Liver (tissue), 9 donors: ENCODE results near the gene FBXL4. TPM values are rescaled to one million over a fixed set of nuclear protein-coding genes. Genes with fewer than 3 reads are reported as not detected.

ENCODE experiments used
- DNase-seq: peaks from one replicate; pipeline ENCODE4 v3.0.0-alpha.2; 2017; ENCODE audit warnings: low spot score
- H3K27ac ChIP-seq, 2 donors: one replicate each; pipeline ENCODE4 v1.7.0; 2013; ENCODE audit warnings: inconsistent platforms in 2 of 2, low read length in 2 of 2, control low read depth in 1 of 2, low read depth in 1 of 2, mild to moderate bottlenecking in 1 of 2
- H3K27me3 ChIP-seq, 4 donors: one replicate each; pipeline versions ENCODE4 v1.6.1 to v1.7.0; 2013; ENCODE audit warnings: low read length in 3 of 4, inconsistent platforms in 1 of 4, mild to moderate bottlenecking in 1 of 4, moderate library complexity in 1 of 4; ENCODE audit not compliant: control insufficient read depth in 4 of 4, insufficient read depth in 4 of 4
- H3K36me3 ChIP-seq, 4 donors: one replicate each; pipeline versions ENCODE4 v1.6.1 to v1.7.0; 2013; ENCODE audit warnings: low read length in 3 of 4, mild to moderate bottlenecking in 3 of 4, low read depth in 1 of 4, moderate library complexity in 1 of 4; ENCODE audit not compliant: control insufficient read depth in 4 of 4, insufficient read depth in 3 of 4
- H3K4me1 ChIP-seq, 4 donors: one replicate each; pipeline versions ENCODE4 v1.6.1 to v1.7.0; 2013; ENCODE audit warnings: low read length in 3 of 4, mild to moderate bottlenecking in 3 of 4, moderate library complexity in 1 of 4; ENCODE audit not compliant: control insufficient read depth in 4 of 4, insufficient read depth in 4 of 4
- H3K4me3 ChIP-seq, 3 donors: one replicate each; pipeline versions ENCODE4 v1.6.1 to v1.7.0; 2013; ENCODE audit warnings: low read length in 3 of 3, control low read depth in 1 of 3, low read depth in 1 of 3, mild to moderate bottlenecking in 1 of 3
- H3K9ac ChIP-seq, 2 donors: one replicate each; pipeline ENCODE4 v1.7.0; 2013; ENCODE audit warnings: low read length in 2 of 2, mild to moderate bottlenecking in 2 of 2, moderate library complexity in 2 of 2, control low read depth in 1 of 2, low read depth in 1 of 2
- H3K9me3 ChIP-seq, 4 donors: one replicate each; pipeline versions ENCODE4 v1.6.1 to v1.7.0; 2013; ENCODE audit warnings: low read length in 3 of 4; ENCODE audit not compliant: control insufficient read depth in 4 of 4
- CTCF ChIP-seq: fragments of 150-350 bp; IDR thresholded peaks from 2 replicates; pipeline ENCODE4 v1.5.1; 2017; ENCODE audit warnings: improper control_type of control experiment, low read depth, low read length; ENCODE audit not compliant: missing input control
- EGR1 ChIP-seq, 2 donors: IDR thresholded peaks; 2 replicates each; pipeline ENCODE4 v1.6.1; 2016 to 2018; ENCODE audit warnings: antibody characterized with exemption in 2 of 2, low read depth in 2 of 2
- FOXA1 ChIP-seq: IDR thresholded peaks from 2 replicates; pipeline ENCODE4 v1.6.1; 2016; ENCODE audit warnings: antibody characterized with exemption
- FOXA2 ChIP-seq: IDR thresholded peaks from 2 replicates; pipeline ENCODE4 v1.6.1; 2016; ENCODE audit warnings: antibody characterized with exemption
- GABPA ChIP-seq, 2 donors: IDR thresholded peaks in 1 of 2; conservative IDR thresholded peaks in 1 of 2; 2 replicates each; pipeline ENCODE4 v1.6.1; 2016; ENCODE audit warnings: antibody characterized with exemption in 2 of 2, mild to moderate bottlenecking in 1 of 2, moderate library complexity in 1 of 2
- HNF4A ChIP-seq, 2 donors: conservative IDR thresholded peaks; 2 replicates each; pipeline ENCODE4 v1.6.1; 2016; ENCODE audit warnings: antibody characterized with exemption in 2 of 2, mild to moderate bottlenecking in 2 of 2
- HNF4G ChIP-seq: IDR thresholded peaks from 2 replicates; pipeline ENCODE4 v1.6.1; 2016; ENCODE audit warnings: antibody characterized with exemption
- JUND ChIP-seq, 2 donors: IDR thresholded peaks; 2 replicates each; pipeline ENCODE4 v1.6.1; 2016; ENCODE audit warnings: antibody characterized with exemption in 2 of 2
- MAX ChIP-seq: IDR thresholded peaks from 2 replicates; pipeline ENCODE4 v1.6.1; 2016; ENCODE audit warnings: antibody characterized with exemption
- NR2F2 ChIP-seq: IDR thresholded peaks from 2 replicates; pipeline ENCODE4 v1.6.1; 2016; ENCODE audit warnings: antibody characterized with exemption
- RAD21 ChIP-seq, 2 donors: IDR thresholded peaks; 2 replicates each; pipeline ENCODE4 v1.6.1; 2016; ENCODE audit warnings: antibody characterized with exemption in 2 of 2, mild to moderate bottlenecking in 2 of 2
- RXRA ChIP-seq, 2 donors: IDR thresholded peaks; 2 replicates each; pipeline ENCODE4 v1.6.1; 2017 to 2018; ENCODE audit warnings: antibody characterized with exemption in 2 of 2, mild to moderate bottlenecking in 1 of 2
- SP1 ChIP-seq: IDR thresholded peaks from 2 replicates; pipeline ENCODE4 v1.6.1; 2018; ENCODE audit warnings: antibody characterized with exemption, mild to moderate bottlenecking
- TAF1 ChIP-seq: conservative IDR thresholded peaks from 2 replicates; pipeline ENCODE4 v1.6.1; 2016; ENCODE audit warnings: antibody characterized with exemption, mild to moderate bottlenecking
- YY1 ChIP-seq: IDR thresholded peaks from 2 replicates; pipeline ENCODE4 v1.6.1; 2016; ENCODE audit warnings: antibody characterized with exemption, mild to moderate bottlenecking
- WGBS: extraction: QIAGEN DNeasy Blood & Tissue Kit; methylation state at CpG from one replicate; pipeline ENCODE4 v1.1.7; 2013; 5-methylcytosine and 5-hydroxymethylcytosine counted together
- polyA plus RNA-seq, 2 donors: library from polyadenylated mRNA; stranded (reverse) in 1 of 2; unstranded in 1 of 2; fragments of 200-250 nt in 1 of 2; fragments of >200 nt in 1 of 2; fragmentation: Nextera tagmentation in 1 of 2; extraction: Ambion mirVana in 1 of 2; gene quantifications; one replicate each; pipeline versions ENCODE4 v1.2.1 to v1.2.3, GENCODE V29; 2013 to 2015
- total RNA-seq, 2 donors: library from RNA; depleted of rRNA; stranded (reverse); fragments of >200 nt; gene quantifications; one replicate each; pipeline ENCODE4 v1.2.3, GENCODE V29; 2014
- TF ChIP-seq, protein P1 (sequence below): IDR thresholded peaks from 2 replicates; pipeline ENCODE4 v1.6.1; 2016; ENCODE audit warnings: antibody characterized with exemption
- TF ChIP-seq, protein P2 (sequence below): IDR thresholded peaks from 2 replicates; pipeline ENCODE4 v1.6.1; 2016; ENCODE audit warnings: antibody characterized with exemption
- TF ChIP-seq, protein P3 (sequence below): IDR thresholded peaks from 2 replicates; pipeline ENCODE4 v1.6.1; 2016; ENCODE audit warnings: antibody characterized with exemption, mild to moderate bottlenecking
- donor health status: healthy.
- donor health status: healthy.
- donor health status: healthy.
- donor health status: healthy.
- donor health status: healthy.

The FBXL4 gene
- total and polyA plus RNA-seq, 4 donors, result 4.1 to 18.8 (median 14.0) TPM

- 13% methylated on average over 44 of the region's 44 CpGs for WGBS
- Histone ChIP-seq H3K9ac (no peak overlapping the region), H3K36me3 (no peaks in the 10 kb centered on the region), H3K4me1 (peaks cover 8 to 16% (median 11%) of the 10 kb centered on the region in 4 donors), H3K27me3 (peaks cover 0 to 32% (median 12%) of the 10 kb centered on the region in 4 donors), H3K27ac (no peak overlapping the region), H3K9me3 (peaks cover 0 to 2% (median 0%) of the 10 kb centered on the region in 4 donors), H3K4me3 (no peak overlapping the region)
- TF ChIP-seq HNF4G (no peak), YY1 (no peak)
- no peak for DNase-seq
Measured at GRCh38 chr6:98842342-98843180, 105.2 kb downstream of the FBXL4 start.

- Histone ChIP-seq H3K9ac (no peak overlapping the region), H3K9me3 (peaks cover 0 to 2% (median 0%) of the 10 kb centered on the region in 4 donors), H3K27me3 (peaks cover 0 to 33% (median 12%) of the 10 kb centered on the region in 4 donors), H3K4me1 (peaks cover 8 to 18% (median 13%) of the 10 kb centered on the region in 4 donors), H3K36me3 (no peaks in the 10 kb centered on the region), H3K4me3 (no peak overlapping the region), H3K27ac (no peak overlapping the region)
- WGBS, result 22% methylated on average over 9 of the region's 9 CpGs
- no peak for DNase-seq
- TF ChIP-seq NR2F2, result no peak
- no peak for TF ChIP-seq HNF4A (conservative IDR thresholded peaks at IDR 0.05)
- no peak for TF ChIP-seq TAF1
- TF ChIP-seq FOXA1, result no peak
- TF ChIP-seq YY1, result no peak
- TF ChIP-seq MAX, result no peak
- no peak for TF ChIP-seq JUND (IDR thresholded peaks at IDR 0.05)
- no peak for TF ChIP-seq RXRA (IDR thresholded peaks at IDR 0.05)
- TF ChIP-seq, protein P1, sequence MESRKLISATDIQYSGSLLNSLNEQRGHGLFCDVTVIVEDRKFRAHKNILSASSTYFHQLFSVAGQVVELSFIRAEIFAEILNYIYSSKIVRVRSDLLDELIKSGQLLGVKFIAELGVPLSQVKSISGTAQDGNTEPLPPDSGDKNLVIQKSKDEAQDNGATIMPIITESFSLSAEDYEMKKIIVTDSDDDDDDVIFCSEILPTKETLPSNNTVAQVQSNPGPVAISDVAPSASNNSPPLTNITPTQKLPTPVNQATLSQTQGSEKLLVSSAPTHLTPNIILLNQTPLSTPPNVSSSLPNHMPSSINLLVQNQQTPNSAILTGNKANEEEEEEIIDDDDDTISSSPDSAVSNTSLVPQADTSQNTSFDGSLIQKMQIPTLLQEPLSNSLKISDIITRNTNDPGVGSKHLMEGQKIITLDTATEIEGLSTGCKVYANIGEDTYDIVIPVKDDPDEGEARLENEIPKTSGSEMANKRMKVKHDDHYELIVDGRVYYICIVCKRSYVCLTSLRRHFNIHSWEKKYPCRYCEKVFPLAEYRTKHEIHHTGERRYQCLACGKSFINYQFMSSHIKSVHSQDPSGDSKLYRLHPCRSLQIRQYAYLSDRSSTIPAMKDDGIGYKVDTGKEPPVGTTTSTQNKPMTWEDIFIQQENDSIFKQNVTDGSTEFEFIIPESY, result no peak
- no peak for TF ChIP-seq CTCF
- no peak for TF ChIP-seq HNF4G
- TF ChIP-seq, protein P2, sequence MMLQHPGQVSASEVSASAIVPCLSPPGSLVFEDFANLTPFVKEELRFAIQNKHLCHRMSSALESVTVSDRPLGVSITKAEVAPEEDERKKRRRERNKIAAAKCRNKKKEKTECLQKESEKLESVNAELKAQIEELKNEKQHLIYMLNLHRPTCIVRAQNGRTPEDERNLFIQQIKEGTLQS, result no peak
- TF ChIP-seq FOXA2, result no peak
- no peak for TF ChIP-seq RAD21 (IDR thresholded peaks at IDR 0.05)
- TF ChIP-seq GABPA (IDR thresholded peaks at IDR 0.05 in 1 of 2, conservative IDR thresholded peaks at IDR 0.05 in 1 of 2), result no peak
- no peak for TF ChIP-seq EGR1 (IDR thresholded peaks at IDR 0.05; ENCODE audit: low read depth in 2 of 2)
- TF ChIP-seq, protein P3, sequence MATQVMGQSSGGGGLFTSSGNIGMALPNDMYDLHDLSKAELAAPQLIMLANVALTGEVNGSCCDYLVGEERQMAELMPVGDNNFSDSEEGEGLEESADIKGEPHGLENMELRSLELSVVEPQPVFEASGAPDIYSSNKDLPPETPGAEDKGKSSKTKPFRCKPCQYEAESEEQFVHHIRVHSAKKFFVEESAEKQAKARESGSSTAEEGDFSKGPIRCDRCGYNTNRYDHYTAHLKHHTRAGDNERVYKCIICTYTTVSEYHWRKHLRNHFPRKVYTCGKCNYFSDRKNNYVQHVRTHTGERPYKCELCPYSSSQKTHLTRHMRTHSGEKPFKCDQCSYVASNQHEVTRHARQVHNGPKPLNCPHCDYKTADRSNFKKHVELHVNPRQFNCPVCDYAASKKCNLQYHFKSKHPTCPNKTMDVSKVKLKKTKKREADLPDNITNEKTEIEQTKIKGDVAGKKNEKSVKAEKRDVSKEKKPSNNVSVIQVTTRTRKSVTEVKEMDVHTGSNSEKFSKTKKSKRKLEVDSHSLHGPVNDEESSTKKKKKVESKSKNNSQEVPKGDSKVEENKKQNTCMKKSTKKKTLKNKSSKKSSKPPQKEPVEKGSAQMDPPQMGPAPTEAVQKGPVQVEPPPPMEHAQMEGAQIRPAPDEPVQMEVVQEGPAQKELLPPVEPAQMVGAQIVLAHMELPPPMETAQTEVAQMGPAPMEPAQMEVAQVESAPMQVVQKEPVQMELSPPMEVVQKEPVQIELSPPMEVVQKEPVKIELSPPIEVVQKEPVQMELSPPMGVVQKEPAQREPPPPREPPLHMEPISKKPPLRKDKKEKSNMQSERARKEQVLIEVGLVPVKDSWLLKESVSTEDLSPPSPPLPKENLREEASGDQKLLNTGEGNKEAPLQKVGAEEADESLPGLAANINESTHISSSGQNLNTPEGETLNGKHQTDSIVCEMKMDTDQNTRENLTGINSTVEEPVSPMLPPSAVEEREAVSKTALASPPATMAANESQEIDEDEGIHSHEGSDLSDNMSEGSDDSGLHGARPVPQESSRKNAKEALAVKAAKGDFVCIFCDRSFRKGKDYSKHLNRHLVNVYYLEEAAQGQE, result no peak
- TF ChIP-seq SP1, result no peak
Measured at GRCh38 chr6:98841621-98842341, 106.0 kb downstream of the FBXL4 start.
